CD4-positive, alpha-beta T cell treated with Interleukin-17A for 1 hour (primary cell): Measurements from ENCODE around the gene RIMBP2.

Source experiments
- DNase-seq: peaks from one replicate; pipeline ENCODE4 v3.0.0-alpha.2; 2020

The RIMBP2 gene

GRCh38 chr12:130562716-130563115 is 153.4 kb downstream of the RIMBP2 start:
- DNase-seq, result no peak

DNA sequence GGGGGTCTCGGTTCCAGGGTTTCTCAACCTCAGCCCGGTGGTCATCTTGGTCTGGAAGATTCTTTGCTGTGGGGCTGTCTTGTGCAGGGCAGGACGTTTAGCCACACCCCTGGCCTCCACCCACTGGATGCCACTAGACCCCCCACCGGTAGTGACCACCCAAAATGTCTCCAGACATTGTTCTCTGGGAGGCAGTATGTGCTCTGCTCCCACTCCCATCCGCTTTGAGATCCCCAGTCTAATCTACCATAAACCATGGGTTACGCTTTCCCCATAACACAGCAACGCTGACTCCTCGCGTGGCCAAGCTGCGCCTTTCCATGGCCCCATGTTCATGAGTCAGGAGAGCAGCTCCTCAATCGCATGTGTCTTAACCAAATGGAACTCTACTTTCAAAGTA is 155.8 kb downstream of the RIMBP2 start:
- DNase-seq, result no peak

DNA sequence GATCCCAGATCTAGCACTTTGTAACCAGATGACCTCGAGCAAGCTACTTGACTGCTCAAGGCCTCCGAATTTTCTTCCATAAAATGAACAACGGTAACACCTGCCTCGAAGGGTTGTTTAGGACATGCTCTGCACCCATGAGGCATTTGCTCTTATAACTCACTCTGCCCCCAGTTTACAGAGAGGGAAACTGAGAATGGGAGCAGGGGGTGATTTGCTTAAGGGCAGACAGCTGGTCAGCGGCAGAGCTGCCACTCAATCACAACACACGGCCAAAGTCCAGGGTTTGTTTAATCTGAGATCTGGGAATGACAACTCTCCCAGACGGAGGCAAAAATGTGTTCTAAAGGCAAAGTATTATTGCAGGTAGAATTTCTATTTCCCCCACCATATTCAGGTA is 156.3 kb downstream of the RIMBP2 start:
- DNase-seq, result no peak

- DNase-seq, result no peak
Measured at GRCh38 chr12:130557886-130558765, 158.0 kb downstream of the RIMBP2 start.

- no peak for DNase-seq
Measured at GRCh38 chr12:130557201-130557600, 158.9 kb downstream of the RIMBP2 start.

DNA sequence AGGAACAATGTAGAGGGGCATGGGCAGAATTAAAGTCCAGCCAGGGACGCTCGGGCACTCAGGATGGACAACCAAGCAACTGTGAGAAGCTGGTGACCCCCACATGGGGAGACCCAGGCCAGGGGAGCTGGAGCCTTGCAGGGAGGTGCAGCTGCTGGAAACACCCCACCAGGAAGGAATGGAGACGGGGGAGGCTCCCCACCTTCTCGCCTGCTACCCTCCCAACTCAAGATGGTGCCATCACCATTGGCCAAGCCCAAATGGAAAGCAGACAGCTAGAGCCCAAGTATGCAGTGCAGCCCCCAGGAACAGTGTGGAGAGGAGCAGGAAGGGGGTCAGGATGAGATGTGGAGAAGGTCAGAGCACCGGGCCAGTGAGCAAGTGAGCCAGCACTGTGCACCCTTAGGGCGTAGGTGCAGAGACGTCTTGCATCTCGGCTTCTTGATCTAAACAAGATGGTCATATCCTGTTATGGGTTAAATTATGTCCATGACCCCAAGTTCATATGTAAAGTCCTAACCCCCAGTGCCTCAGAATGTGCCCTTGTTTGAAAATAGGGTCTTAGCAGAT is 159.5 kb downstream of the RIMBP2 start:
- DNase-seq, result no peak

GRCh38 chr12:130555628-130556485 is 160.2 kb downstream of the RIMBP2 start:
- DNase-seq, result no peak

- DNase-seq, result no peak
Measured at GRCh38 chr12:130555221-130555620, 160.9 kb downstream of the RIMBP2 start.

DNA sequence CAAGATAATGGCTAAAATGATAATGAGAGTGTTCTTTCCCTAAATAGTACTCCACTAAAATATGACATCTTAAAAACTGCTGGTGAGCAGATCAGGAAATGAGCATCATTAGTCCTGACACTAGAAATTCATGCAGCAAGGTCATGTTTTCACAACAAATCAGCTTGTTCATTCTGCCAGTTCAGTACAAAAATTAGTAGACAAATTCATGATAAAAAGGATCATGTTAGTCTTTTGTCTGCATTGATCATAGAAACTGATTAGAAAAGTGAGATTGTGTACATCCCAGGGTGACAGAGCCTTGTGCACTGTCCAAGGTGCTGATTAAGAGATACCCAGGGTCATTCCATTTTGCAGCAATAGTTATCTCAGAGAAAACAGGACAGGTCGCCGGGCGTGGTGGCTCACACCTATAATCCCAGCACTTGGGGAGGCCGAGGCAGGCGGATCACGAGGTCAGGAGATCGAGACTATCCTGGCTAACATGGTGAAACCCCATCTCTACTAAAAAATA is 163.6 kb downstream of the RIMBP2 start:
- no peak for DNase-seq

DNA sequence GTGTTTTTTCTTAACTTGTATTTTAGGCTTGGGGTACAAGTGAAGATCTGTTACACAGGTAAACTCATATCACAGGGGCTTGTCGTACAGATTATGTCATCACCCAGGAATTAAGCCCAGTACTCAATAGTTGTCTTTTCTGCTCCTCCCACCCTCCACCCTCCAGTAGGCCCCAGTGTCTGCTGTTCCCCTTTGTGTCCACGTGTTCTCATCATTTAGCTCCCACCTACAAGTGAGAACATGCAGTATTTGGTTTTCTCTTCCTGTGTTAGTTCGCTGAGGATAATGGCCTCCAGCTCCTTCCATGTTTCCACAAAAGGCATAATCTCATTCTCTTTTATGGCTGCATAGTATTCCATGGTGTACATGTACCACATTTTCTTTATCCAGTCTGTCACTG is 166.7 kb downstream of the RIMBP2 start:
- DNase-seq, result no peak

DNA sequence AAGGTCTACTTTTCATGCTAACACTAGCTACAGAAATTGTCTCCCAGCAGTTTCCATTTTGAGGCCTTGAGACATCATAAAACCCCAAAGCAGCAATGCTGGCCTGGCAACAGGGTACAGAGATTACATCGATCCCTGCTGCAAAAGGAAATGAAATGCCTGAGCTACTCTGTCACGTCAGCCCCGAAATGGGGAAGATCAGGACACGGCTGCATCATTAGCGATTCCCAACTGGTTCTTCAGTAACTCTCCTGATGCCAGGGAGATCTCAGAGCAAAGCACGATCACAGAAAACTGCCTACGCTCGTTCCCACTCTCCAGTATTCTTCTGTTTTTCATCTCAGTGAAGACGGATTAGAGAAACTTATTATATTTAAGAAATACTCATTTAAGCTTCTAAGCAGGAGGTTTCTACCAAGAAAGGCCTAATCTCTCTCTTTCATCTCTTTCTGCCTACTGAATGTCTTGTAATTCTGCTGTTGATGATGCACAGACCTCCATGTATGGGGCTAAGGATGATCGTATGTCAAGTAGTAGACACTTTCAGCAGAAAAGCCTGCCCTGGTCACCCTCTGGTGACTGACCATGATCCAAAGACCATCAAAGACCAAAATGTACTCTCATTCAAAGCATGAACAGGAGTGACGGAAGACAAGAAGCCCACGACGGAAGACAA is 168.5 kb downstream of the RIMBP2 start:
- no peak for DNase-seq

- no peak for DNase-seq
Measured at GRCh38 chr12:130546494-130546893, 169.6 kb downstream of the RIMBP2 start.

GRCh38 chr12:130545475-130545874 is 170.6 kb downstream of the RIMBP2 start:
- DNase-seq, result no peak

DNA sequence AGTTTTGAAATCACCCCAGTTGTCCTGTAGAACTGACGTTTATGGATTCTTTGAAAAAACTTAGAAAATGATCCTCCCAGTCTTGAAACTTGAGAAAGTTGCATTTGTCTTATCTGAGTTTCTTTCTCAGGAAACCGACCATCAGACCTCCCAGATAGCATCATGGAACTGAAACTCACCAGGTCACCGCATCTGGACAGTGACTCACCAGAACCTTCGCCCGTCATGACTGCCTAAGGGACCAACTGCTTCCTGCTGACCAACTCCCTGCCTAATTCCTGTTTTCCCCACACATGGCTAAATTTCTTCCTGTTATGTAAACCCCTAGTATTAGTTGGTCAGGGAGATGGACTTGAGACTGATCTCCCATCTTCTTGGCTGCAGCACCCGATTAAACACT is 175.7 kb downstream of the RIMBP2 start:
- DNase-seq, result no peak

GRCh38 chr12:130538343-130539095 is 177.6 kb downstream of the RIMBP2 start:
- DNase-seq, result no peak

- no peak for DNase-seq
Measured at GRCh38 chr12:130537655-130538054, 178.4 kb downstream of the RIMBP2 start.

- DNase-seq, result no peak
Measured at GRCh38 chr12:130537051-130537450, 179.0 kb downstream of the RIMBP2 start.

GRCh38 chr12:130530429-130530828 is 185.7 kb downstream of the RIMBP2 start:
- no peak for DNase-seq

DNA sequence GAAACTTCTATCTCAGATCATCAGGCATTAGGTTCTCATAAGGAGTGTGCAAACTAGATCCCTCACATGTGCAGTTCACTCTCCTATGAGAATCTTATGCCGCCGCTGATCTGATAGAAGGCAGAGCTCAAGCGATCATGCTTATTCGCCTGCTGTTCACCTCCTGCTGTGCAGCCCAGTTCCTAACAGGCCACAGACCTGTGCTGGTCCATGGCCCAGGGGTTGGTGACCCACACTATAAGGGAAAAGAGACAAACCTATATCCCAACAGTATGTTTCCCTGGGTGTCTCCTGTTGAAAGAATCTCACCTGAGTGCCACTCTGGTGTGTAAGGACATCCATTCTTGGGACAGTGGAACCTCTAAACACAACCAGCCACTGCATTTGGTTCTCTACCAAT is 186.3 kb downstream of the RIMBP2 start:
- DNase-seq, result no peak

DNA sequence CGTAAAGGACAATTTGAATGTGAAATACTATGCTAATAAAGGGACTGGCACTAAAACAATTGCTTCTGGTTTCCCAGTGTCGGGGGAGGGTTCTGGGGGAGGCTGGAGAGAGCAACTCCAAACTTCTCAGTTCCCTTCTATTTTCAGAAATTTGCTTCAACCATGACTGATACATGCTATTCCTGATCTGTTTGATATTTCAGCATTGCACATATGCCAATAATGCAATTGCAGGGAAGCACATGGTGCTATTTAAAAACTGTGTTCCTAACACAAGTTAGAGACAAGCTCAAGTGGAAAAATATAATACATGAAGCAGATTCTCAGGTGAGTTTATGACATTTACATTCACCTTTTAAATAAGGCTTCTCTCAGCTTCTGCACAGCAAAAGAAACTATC is 188.9 kb downstream of the RIMBP2 start:
- DNase-seq, result no peak

DNA sequence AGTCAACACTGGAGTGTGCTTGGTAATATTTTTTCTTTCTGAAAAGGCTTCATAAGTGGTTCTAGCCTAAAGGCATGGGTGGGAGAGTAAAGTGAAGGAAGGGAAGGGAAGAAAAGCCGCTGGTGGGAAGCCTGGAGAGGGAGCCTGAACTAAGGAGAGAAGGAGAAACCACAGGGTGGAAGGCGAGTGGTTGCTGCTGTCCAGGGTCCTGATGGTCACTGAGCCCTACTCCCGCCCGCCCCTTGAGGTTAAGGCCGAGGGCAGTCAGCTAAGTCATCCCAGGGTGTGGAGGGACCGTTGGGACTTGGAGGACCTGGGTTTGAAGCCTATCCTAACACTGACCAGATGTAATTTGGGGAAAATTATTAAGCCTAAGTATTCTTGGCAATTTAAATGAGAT is 189.3 kb downstream of the RIMBP2 start:
- DNase-seq, result no peak
